ENCODE measurements around the gene VAV2.

GRCh38 chr9:133796562-133796961 lies 195.6 kb downstream of the VAV2 start:
- TF ChIP-seq CTCF (conservative IDR thresholded peaks at IDR 0.05; ENCODE audit: low read depth, low read length) = no peak
- no peak for TF ChIP-seq EZH2phosphoT487 (IDR thresholded peaks at IDR 0.05; ENCODE audit: borderline replicate concordance, low read length)
- TF ChIP-seq EZH2 (IDR thresholded peaks at IDR 0.05; ENCODE audit: low read length, unreplicated experiment) = no peak
